Smooth muscle cell (in vitro differentiated cells): ENCODE measurements around the gene ZCCHC24. TPM values are rescaled to one million over a fixed set of nuclear protein-coding genes. Genes with fewer than 3 reads are reported as not detected.

Experiments used
- DNase-seq: peaks from one replicate; lab custom pipeline; 2025; ENCODE audit not compliant: unreplicated experiment; lab: John Stamatoyannopoulos, UW
- H2AFZ ChIP-seq: fragments of 200-600 bp; sonication (generic); 2 replicates; pipeline ENCODE4 v1.6.0; 2016; ENCODE audit warnings: antibody characterized with exemption, low read depth, mild to moderate bottlenecking
- H3F3A ChIP-seq: fragments of 200-600 bp; sonication (generic); 2 replicates; pipeline ENCODE4 v1.6.0; 2017; ENCODE audit warnings: antibody characterized with exemption, low read depth
- H3K27ac ChIP-seq: fragments of 200-600 bp; sonication (generic); 2 replicates; pipeline ENCODE4 v1.5.1; 2016; ENCODE audit warnings: low read depth, mild to moderate bottlenecking
- H3K27me3 ChIP-seq: fragments of 200-600 bp; sonication (generic); 2 replicates; pipeline ENCODE4 v1.6.1; 2016; ENCODE audit warnings: low read depth, mild to moderate bottlenecking
- H3K36me3 ChIP-seq: fragments of 200-600 bp; sonication (generic); 2 replicates; pipeline ENCODE4 v1.5.1; 2016; ENCODE audit warnings: low read depth
- H3K4me1 ChIP-seq: fragments of 200-600 bp; sonication (generic); 2 replicates; pipeline ENCODE4 v1.5.1; 2016; ENCODE audit warnings: low read depth
- H3K4me2 ChIP-seq: fragments of 200-600 bp; sonication (generic); 2 replicates; pipeline ENCODE4 v1.6.0; 2016; ENCODE audit warnings: mild to moderate bottlenecking
- H3K4me3 ChIP-seq: fragments of 200-600 bp; sonication (generic); 2 replicates; pipeline ENCODE4 v1.5.1; 2016; ENCODE audit warnings: mild to moderate bottlenecking
- H3K79me2 ChIP-seq: fragments of 200-600 bp; sonication (generic); 2 replicates; pipeline ENCODE4 v1.6.0; 2016; ENCODE audit warnings: low read depth, mild to moderate bottlenecking
- H3K9ac ChIP-seq: fragments of 200-600 bp; sonication (generic); 2 replicates; pipeline ENCODE4 v1.6.0; 2016; ENCODE audit warnings: low read depth
- H3K9me3 ChIP-seq: fragments of 200-600 bp; sonication (generic); replicated peaks from 2 replicates; pipeline ENCODE4 v1.5.1; 2016; ENCODE audit warnings: low read depth
- H4K20me1 ChIP-seq: fragments of 200-600 bp; sonication (generic); 2 replicates; pipeline ENCODE4 v1.6.0; 2016; ENCODE audit warnings: low read depth
- WGBS: methylation state at CpG from one replicate; pipeline ENCODE4 v1.1.7; 2016; ENCODE audit warnings: low lambda C conversion rate; 5-methylcytosine and 5-hydroxymethylcytosine counted together
- polyA plus RNA-seq: library from polyadenylated mRNA; unstranded; fragments of >200 nt; fragmentation: Nextera tagmentation; extraction: Ambion mirVana; gene quantifications from 2 replicates; pipeline ENCODE4 v1.2.1, GENCODE V29; 2016
- total RNA-seq: library from RNA; depleted of rRNA; stranded (reverse); fragments of >200 nt; gene quantifications from 2 replicates; pipeline ENCODE4 v1.2.3, GENCODE V29; 2014
- TF ChIP-seq, protein P1 (sequence below): fragments of 200-600 bp; sonication (generic); IDR thresholded peaks from 2 replicates; pipeline ENCODE4 v1.5.1; 2017; ENCODE audit warnings: borderline replicate concordance, mild to moderate bottlenecking, antibody characterized with exemption; ENCODE audit not compliant: insufficient read depth, poor library complexity, severe bottlenecking

The ZCCHC24 gene
- total and polyA plus RNA-seq, 2 experiments from 2014 or later: 21.9 to 52.1 TPM

DNA sequence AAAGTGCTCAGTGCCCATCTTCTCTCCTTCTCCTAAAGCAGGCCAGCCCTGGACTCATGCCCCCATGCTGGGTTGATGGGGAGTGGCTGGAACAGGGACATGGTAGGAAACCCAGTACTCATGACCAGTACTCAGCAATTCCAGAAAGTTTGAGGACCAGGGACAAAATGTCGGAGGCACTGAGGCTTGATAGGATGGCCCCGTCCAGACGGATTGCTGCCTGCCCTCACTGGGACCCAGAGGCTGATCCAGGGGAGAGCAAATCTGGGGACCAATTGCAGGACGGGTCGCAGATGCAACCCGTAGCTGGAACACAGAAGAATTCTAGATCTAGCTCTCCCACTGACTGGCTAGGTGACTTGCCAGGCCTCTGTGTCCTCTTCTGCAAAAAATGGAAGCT is 5.1 kb downstream of the ZCCHC24 start:
- Histone ChIP-seq H3K36me3 (no peaks in the 10 kb centered on the region), H3K27me3 (no peaks in the 10 kb centered on the region), H4K20me1 (peaks cover 80% of the 10 kb centered on the region), H3K9ac (no peak overlapping the region), H3K27ac (peak overlapping the region; percentile 39), H2AFZ (no peak overlapping the region), H3K79me2 (peaks cover 94% of the 10 kb centered on the region), H3K4me1 (peaks cover 26% of the 10 kb centered on the region), H3F3A (peaks cover 4% of the 10 kb centered on the region), H3K4me3 (no peak overlapping the region), H3K4me2 (peak overlapping the region; percentile 41), H3K9me3 (no peaks in the 10 kb centered on the region)
- 91% methylated on average over 6 of the region's 6 CpGs for WGBS
- no peak for DNase-seq
- TF ChIP-seq, protein P1, sequence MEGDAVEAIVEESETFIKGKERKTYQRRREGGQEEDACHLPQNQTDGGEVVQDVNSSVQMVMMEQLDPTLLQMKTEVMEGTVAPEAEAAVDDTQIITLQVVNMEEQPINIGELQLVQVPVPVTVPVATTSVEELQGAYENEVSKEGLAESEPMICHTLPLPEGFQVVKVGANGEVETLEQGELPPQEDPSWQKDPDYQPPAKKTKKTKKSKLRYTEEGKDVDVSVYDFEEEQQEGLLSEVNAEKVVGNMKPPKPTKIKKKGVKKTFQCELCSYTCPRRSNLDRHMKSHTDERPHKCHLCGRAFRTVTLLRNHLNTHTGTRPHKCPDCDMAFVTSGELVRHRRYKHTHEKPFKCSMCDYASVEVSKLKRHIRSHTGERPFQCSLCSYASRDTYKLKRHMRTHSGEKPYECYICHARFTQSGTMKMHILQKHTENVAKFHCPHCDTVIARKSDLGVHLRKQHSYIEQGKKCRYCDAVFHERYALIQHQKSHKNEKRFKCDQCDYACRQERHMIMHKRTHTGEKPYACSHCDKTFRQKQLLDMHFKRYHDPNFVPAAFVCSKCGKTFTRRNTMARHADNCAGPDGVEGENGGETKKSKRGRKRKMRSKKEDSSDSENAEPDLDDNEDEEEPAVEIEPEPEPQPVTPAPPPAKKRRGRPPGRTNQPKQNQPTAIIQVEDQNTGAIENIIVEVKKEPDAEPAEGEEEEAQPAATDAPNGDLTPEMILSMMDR: no peak

- Histone ChIP-seq H3K27me3 (no peaks in the 10 kb centered on the region), H3K4me2 (no peak overlapping the region), H3K79me2 (peaks cover 87% of the 10 kb centered on the region), H4K20me1 (peaks cover 81% of the 10 kb centered on the region), H3K4me3 (no peak overlapping the region), H3K36me3 (no peaks in the 10 kb centered on the region), H3K9me3 (no peaks in the 10 kb centered on the region), H3K4me1 (peaks cover 26% of the 10 kb centered on the region), H3F3A (peaks cover 3% of the 10 kb centered on the region), H3K27ac (peak overlapping the region; percentile 42), H2AFZ (no peak overlapping the region), H3K9ac (no peak overlapping the region)
- WGBS: 87% methylated on average over 3 of the region's 3 CpGs
- no peak for DNase-seq
- TF ChIP-seq, protein P1: no peak
These were observed 6.7 kb downstream of the ZCCHC24 start for GRCh38 chr10:79438699-79439085.

DNA sequence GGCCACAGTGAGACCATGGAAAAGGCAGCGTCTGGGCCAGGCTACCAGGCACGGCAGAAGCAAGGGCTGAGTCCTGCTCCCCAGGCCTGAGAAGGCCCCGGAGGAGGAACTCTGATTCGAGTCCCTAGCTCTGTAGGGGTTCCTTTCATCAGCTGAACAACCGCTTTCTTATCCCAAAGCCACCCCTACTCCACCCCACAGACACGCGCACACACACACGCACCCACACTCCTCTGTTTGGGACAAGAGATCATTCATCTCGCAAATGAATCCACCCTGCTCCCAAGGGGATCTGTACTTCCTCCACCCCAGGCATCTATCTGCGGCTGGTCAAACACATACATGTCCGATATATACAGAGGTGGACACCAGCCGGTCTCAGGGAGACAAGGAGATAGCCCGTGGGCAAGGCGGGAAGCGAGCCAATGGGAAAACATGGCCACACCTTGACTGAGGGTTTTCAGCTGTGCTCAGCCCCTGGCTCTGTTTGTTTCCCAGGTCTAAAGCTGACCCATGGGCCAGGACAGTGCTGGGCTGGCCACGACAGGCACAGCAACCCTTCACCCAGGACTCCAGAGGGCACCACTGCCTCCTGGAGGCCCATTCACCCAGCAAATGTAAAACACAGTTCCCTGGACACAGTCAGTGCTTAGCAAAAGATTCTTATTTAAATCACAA is 7.3 kb downstream of the ZCCHC24 start:
- Histone ChIP-seq H3K79me2 (peaks cover 87% of the 10 kb centered on the region), H3K4me3 (no peak overlapping the region), H4K20me1 (peaks cover 81% of the 10 kb centered on the region), H3K9ac (no peak overlapping the region), H3F3A (no peaks in the 10 kb centered on the region), H3K36me3 (no peaks in the 10 kb centered on the region), H3K4me1 (peaks cover 21% of the 10 kb centered on the region), H3K27me3 (no peaks in the 10 kb centered on the region), H3K9me3 (no peaks in the 10 kb centered on the region), H3K4me2 (no peak overlapping the region), H2AFZ (no peak overlapping the region), H3K27ac (peak overlapping the region; percentile 90)
- no peak for DNase-seq
- TF ChIP-seq, protein P1: no peak
- WGBS: 79% methylated on average over 16 of the region's 16 CpGs
